Measurements from ENCODE around the gene CAPN10.

CAPN10 gene

DNA sequence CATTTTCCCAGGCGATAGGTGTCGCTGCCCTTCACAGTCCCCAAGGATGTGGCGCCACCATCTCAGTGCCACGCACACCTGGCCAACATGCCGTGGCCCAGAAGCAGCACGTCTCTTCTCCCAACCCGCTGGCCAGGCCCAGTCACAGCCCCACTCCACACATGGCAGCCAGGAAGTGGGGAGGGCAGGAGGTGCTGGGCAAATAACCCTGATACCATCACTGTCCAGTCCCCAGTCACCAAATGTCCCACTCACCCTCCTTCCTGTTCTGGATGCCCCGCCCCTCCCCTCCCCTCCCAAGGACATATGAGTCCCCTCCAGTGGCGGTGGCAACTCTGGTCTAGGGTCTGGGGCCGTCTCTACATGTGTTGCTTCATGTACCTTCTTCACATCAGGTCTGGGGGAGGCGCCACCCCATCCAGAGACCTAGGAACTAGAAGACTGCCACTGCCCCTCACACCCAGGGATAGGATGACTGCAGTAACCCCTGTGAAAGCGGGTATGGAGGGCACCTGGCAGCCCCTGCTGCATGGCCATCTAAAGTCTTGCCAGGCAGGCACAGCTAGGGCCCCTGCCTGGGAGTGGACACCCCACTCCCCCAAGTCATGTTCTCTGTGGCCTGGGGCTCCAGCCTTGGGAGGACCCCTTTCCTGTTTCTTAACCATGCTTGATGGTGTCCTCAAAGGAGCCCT, 7.3 kb upstream of the CAPN10 start:
- Histone ChIP-seq H3K9ac (ENCODE audit: low read length) (no peak overlapping the region), H3K27ac (ENCODE audit: low read depth, low read length) (no peak overlapping the region), H2BK120ac (ENCODE audit: low read depth, low read length) (no peak overlapping the region), H4K8ac (ENCODE audit: low read depth, low read length) (no peak overlapping the region), H4K5ac (ENCODE audit: low read length) (no peak overlapping the region), H3K36me3 (ENCODE audit: control insufficient read depth, insufficient read depth, low read length) (no peaks in the 10 kb centered on the region), H3K56ac (ENCODE audit: low read length) (no peak overlapping the region), H2AK5ac (ENCODE audit: low read length) (no peak overlapping the region), H3K4me3 (ENCODE audit: low read length) (no peak overlapping the region), H3K4ac (ENCODE audit: low read depth, low read length) (no peak overlapping the region), H3K79me1 (ENCODE audit: low read length) (peaks cover 9% of the 10 kb centered on the region), H2BK5ac (ENCODE audit: low read length) (no peak overlapping the region), H3K27me3 (ENCODE audit: insufficient read depth, low read length, poor library complexity) (no peaks in the 10 kb centered on the region), H3K4me2 (ENCODE audit: low read length) (no peak overlapping the region), H2BK15ac (replicated peaks; ENCODE audit: low read depth) (no peak overlapping the region), H3K4me1 (ENCODE audit: control insufficient read depth, low read depth, low read length) (no peaks in the 10 kb centered on the region), H3K23ac (ENCODE audit: low read length) (no peak overlapping the region), H3K18ac (ENCODE audit: low read length) (no peak overlapping the region), H3K79me2 (ENCODE audit: control insufficient read depth, insufficient read depth, low read length) (peaks cover 2% of the 10 kb centered on the region)
- no peak for DNase-seq
- no CpG with 5 or more reads among the region's 12 CpGs for WGBS (ENCODE audit: extremely low coverage, insufficient coverage, low lambda C conversion rate)

DNA sequence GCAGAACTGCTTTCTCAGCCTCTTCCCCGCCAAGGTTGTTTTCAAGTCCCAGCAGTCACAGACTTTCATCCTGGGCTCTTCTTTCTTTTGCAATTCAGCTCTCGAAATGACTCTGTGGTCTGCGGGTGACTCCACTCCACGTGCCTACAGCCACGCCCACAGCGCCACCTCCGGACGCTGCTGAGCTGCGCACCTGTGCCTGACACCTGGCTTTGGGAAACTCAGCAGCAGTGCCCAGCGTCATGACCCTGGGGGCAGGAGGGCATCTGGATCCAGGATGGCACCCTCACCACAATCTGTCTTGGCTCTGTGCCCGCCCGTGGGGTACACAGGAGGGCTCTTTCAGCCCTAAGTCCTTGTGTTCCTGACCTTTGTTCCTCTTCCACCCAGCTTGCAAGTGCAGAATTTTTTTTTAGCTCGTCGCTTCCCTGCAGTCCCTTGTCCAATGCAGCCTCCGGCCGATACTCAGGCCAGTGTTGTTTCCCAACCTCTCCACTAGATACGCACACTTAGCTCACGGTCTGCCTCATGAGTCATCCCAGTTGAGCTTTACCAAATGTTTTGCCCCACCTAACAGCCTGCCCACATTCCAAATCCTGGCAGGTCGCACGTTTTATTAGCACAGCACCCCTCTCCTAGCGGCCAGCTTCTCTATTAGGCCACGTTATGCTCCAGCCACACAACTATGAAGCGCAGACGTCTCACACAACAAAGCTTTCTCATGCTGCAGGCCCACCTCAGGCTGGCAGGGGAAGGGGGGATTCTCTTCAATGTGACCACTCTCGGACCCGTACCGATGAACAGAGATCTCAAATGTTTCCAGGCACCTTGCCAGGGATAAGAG, 6.5 kb upstream of the CAPN10 start:
- Histone ChIP-seq H3K27ac (ENCODE audit: low read depth, low read length) (no peak overlapping the region), H3K4me3 (ENCODE audit: low read length) (no peak overlapping the region), H3K79me1 (ENCODE audit: low read length) (peaks cover 14% of the 10 kb centered on the region), H2AK5ac (ENCODE audit: low read length) (no peak overlapping the region), H3K4ac (ENCODE audit: low read depth, low read length) (no peak overlapping the region), H2BK15ac (replicated peaks; ENCODE audit: low read depth) (no peak overlapping the region), H3K27me3 (ENCODE audit: insufficient read depth, low read length, poor library complexity) (no peaks in the 10 kb centered on the region), H4K8ac (ENCODE audit: low read depth, low read length) (no peak overlapping the region), H4K5ac (ENCODE audit: low read length) (no peak overlapping the region), H3K4me1 (ENCODE audit: control insufficient read depth, low read depth, low read length) (peaks cover 1% of the 10 kb centered on the region), H2BK120ac (ENCODE audit: low read depth, low read length) (no peak overlapping the region), H3K4me2 (ENCODE audit: low read length) (no peak overlapping the region), H3K9ac (ENCODE audit: low read length) (no peak overlapping the region), H3K18ac (ENCODE audit: low read length) (no peak overlapping the region), H2BK5ac (ENCODE audit: low read length) (no peak overlapping the region), H3K56ac (ENCODE audit: low read length) (no peak overlapping the region), H3K79me2 (ENCODE audit: control insufficient read depth, insufficient read depth, low read length) (peaks cover 4% of the 10 kb centered on the region), H3K23ac (ENCODE audit: low read length) (no peak overlapping the region), H3K36me3 (ENCODE audit: control insufficient read depth, insufficient read depth, low read length) (no peaks in the 10 kb centered on the region)
- no peak for DNase-seq
- no CpG with 5 or more reads among the region's 27 CpGs for WGBS (ENCODE audit: extremely low coverage, insufficient coverage, low lambda C conversion rate)

DNA sequence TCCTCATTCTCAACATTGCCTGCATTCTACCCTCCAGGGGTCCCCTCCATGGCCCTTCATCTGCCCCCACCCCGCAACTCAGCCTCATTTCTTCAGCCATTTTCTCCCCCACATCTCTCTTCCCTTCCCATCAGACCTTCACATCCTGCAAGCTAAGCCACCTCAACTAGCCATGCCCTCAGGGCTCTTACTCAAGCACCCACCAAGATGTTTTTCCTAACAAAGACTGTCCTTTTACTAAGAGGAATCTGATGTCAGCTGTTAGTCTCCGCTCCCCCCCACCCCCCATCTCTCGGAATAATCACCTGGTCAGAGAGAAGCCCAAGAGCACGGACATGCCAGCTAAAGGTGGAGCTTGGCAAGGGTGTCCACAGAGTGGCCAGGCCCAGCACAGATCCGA, 4.7 kb upstream of the CAPN10 start:
- Histone ChIP-seq H3K79me2 (ENCODE audit: control insufficient read depth, insufficient read depth, low read length) (peaks cover 14% of the 10 kb centered on the region), H3K4me2 (ENCODE audit: low read length) (no peak overlapping the region), H3K4ac (ENCODE audit: low read depth, low read length) (no peak overlapping the region), H2BK15ac (replicated peaks; ENCODE audit: low read depth) (no peak overlapping the region), H2BK120ac (ENCODE audit: low read depth, low read length) (no peak overlapping the region), H3K18ac (ENCODE audit: low read length) (no peak overlapping the region), H3K36me3 (ENCODE audit: control insufficient read depth, insufficient read depth, low read length) (no peaks in the 10 kb centered on the region), H4K8ac (ENCODE audit: low read depth, low read length) (no peak overlapping the region), H3K56ac (ENCODE audit: low read length) (no peak overlapping the region), H3K27me3 (ENCODE audit: insufficient read depth, low read length, poor library complexity) (no peaks in the 10 kb centered on the region), H3K23ac (ENCODE audit: low read length) (no peak overlapping the region), H4K5ac (ENCODE audit: low read length) (no peak overlapping the region), H2BK5ac (ENCODE audit: low read length) (no peak overlapping the region), H2AK5ac (ENCODE audit: low read length) (no peak overlapping the region), H3K9ac (ENCODE audit: low read length) (no peak overlapping the region), H3K4me1 (ENCODE audit: control insufficient read depth, low read depth, low read length) (peaks cover 5% of the 10 kb centered on the region), H3K4me3 (ENCODE audit: low read length) (no peak overlapping the region), H3K27ac (ENCODE audit: low read depth, low read length) (no peak overlapping the region), H3K79me1 (ENCODE audit: low read length) (peaks cover 19% of the 10 kb centered on the region)
- peak; percentile 61 for DNase-seq
- no CpG with 5 or more reads among the region's 5 CpGs for WGBS (ENCODE audit: extremely low coverage, insufficient coverage, low lambda C conversion rate)

GRCh38 chr2:240582781-240583180, 3.8 kb upstream of the CAPN10 start:
- Histone ChIP-seq H3K4me2 (ENCODE audit: low read length) (no peak overlapping the region), H3K23ac (ENCODE audit: low read length) (no peak overlapping the region), H4K5ac (ENCODE audit: low read length) (no peak overlapping the region), H3K36me3 (ENCODE audit: control insufficient read depth, insufficient read depth, low read length) (no peaks in the 10 kb centered on the region), H3K4me1 (ENCODE audit: control insufficient read depth, low read depth, low read length) (peaks cover 9% of the 10 kb centered on the region), H3K18ac (ENCODE audit: low read length) (no peak overlapping the region), H2BK120ac (ENCODE audit: low read depth, low read length) (no peak overlapping the region), H3K27me3 (ENCODE audit: insufficient read depth, low read length, poor library complexity) (no peaks in the 10 kb centered on the region), H4K8ac (ENCODE audit: low read depth, low read length) (no peak overlapping the region), H3K9ac (ENCODE audit: low read length) (no peak overlapping the region), H3K56ac (ENCODE audit: low read length) (no peak overlapping the region), H2BK5ac (ENCODE audit: low read length) (no peak overlapping the region), H3K4me3 (ENCODE audit: low read length) (no peak overlapping the region), H2BK15ac (replicated peaks; ENCODE audit: low read depth) (no peak overlapping the region), H3K27ac (ENCODE audit: low read depth, low read length) (no peak overlapping the region), H3K79me2 (ENCODE audit: control insufficient read depth, insufficient read depth, low read length) (peaks cover 18% of the 10 kb centered on the region), H3K4ac (ENCODE audit: low read depth, low read length) (no peak overlapping the region), H3K79me1 (ENCODE audit: low read length) (peaks cover 22% of the 10 kb centered on the region), H2AK5ac (ENCODE audit: low read length) (no peak overlapping the region)
- WGBS (ENCODE audit: extremely low coverage, insufficient coverage, low lambda C conversion rate): no CpG with 5 or more reads among the region's 3 CpGs
- no peak for DNase-seq

GRCh38 chr2:240583774-240584173, 2.8 kb upstream of the CAPN10 start:
- Histone ChIP-seq H3K4me2 (ENCODE audit: low read length) (no peak overlapping the region), H3K4me3 (ENCODE audit: low read length) (no peak overlapping the region), H4K5ac (ENCODE audit: low read length) (no peak overlapping the region), H3K36me3 (ENCODE audit: control insufficient read depth, insufficient read depth, low read length) (no peaks in the 10 kb centered on the region), H3K56ac (ENCODE audit: low read length) (no peak overlapping the region), H3K27ac (ENCODE audit: low read depth, low read length) (no peak overlapping the region), H2BK120ac (ENCODE audit: low read depth, low read length) (no peak overlapping the region), H2BK15ac (replicated peaks; ENCODE audit: low read depth) (no peak overlapping the region), H3K79me2 (ENCODE audit: control insufficient read depth, insufficient read depth, low read length) (peaks cover 27% of the 10 kb centered on the region), H4K8ac (ENCODE audit: low read depth, low read length) (no peak overlapping the region), H3K79me1 (ENCODE audit: low read length) (peaks cover 31% of the 10 kb centered on the region), H3K4me1 (ENCODE audit: control insufficient read depth, low read depth, low read length) (peaks cover 12% of the 10 kb centered on the region), H3K4ac (ENCODE audit: low read depth, low read length) (no peak overlapping the region), H3K27me3 (ENCODE audit: insufficient read depth, low read length, poor library complexity) (no peaks in the 10 kb centered on the region), H2BK5ac (ENCODE audit: low read length) (no peak overlapping the region), H3K18ac (ENCODE audit: low read length) (no peak overlapping the region), H3K23ac (ENCODE audit: low read length) (no peak overlapping the region), H3K9ac (ENCODE audit: low read length) (no peak overlapping the region), H2AK5ac (ENCODE audit: low read length) (no peak overlapping the region)
- no peak for DNase-seq
- WGBS (ENCODE audit: extremely low coverage, insufficient coverage, low lambda C conversion rate): no CpG with 5 or more reads among the region's 4 CpGs
